HTR-8/SVneo (cell line): ENCODE results near the gene GPR45.
"Not testable (repeated sequence)": the region's sequence is repeated elsewhere in the genome, so short reads cannot be mapped to it uniquely, and the experiment has no call there.

ENCODE experiments used
- DNase-seq: peaks from one replicate; pipeline ENCODE4 v3.0.0; 2011; ENCODE audit warnings: low spot score, mixed read lengths; ENCODE audit not compliant: insufficient read length
- FAIRE-seq: peaks from 2 replicates; lab custom pipeline; 2011; peaks lifted over from hg19 to GRCh38; lab: Jason Lieb, UNC

The GPR45 gene

GRCh38 chr2:105251016-105251648 lies 9.6 kb downstream of the GPR45 start:
- not testable (repeated sequence) for DNase-seq, FAIRE-seq

GRCh38 chr2:105252271-105252670 lies 10.7 kb downstream of the GPR45 start:
- FAIRE-seq: no peak

GRCh38 chr2:105254531-105255210 lies 13.1 kb downstream of the GPR45 start:
- DNase-seq: no peak
- no peak for FAIRE-seq

More at GRCh38 chr2:105252271-105252670, 10.7 kb downstream of the GPR45 start:
- DNase-seq: no peak

- DNase-seq (no peak), FAIRE-seq (no peak)
Observed at GRCh38 chr2:105255979-105256378, 14.4 kb downstream of the GPR45 start.

GRCh38 chr2:105256431-105257047 lies 15.0 kb downstream of the GPR45 start:
- no peak for DNase-seq

GRCh38 chr2:105257981-105258380 lies 16.4 kb downstream of the GPR45 start:
- DNase-seq: no peak
- FAIRE-seq: no peak

More at GRCh38 chr2:105256431-105257047, 15.0 kb downstream of the GPR45 start:
- no peak for FAIRE-seq

GRCh38 chr2:105258835-105259350 lies 17.4 kb downstream of the GPR45 start:
- DNase-seq (no peak), FAIRE-seq (no peak)

- DNase-seq (peak; percentile 69), FAIRE-seq (peak; percentile 80)
Observed at GRCh38 chr2:105261061-105261460, 19.5 kb downstream of the GPR45 start.

- DNase-seq (no peak), FAIRE-seq (no peak)
Observed at GRCh38 chr2:105262651-105263091, 21.1 kb downstream of the GPR45 start.

- FAIRE-seq (no peak), DNase-seq (no peak)
Observed at GRCh38 chr2:105269426-105269825, 27.9 kb downstream of the GPR45 start.

GRCh38 chr2:105271393-105272045 lies 30.0 kb downstream of the GPR45 start:
- DNase-seq (no peak), FAIRE-seq (no peak)

GRCh38 chr2:105272176-105272575 lies 30.6 kb downstream of the GPR45 start:
- FAIRE-seq: no peak
- DNase-seq: no peak

- FAIRE-seq (no peak), DNase-seq (no peak)
Observed at GRCh38 chr2:105274046-105274445, 32.5 kb downstream of the GPR45 start.

- no peak for DNase-seq
- FAIRE-seq: no peak
Observed at GRCh38 chr2:105278654-105279053, 37.1 kb downstream of the GPR45 start.

GRCh38 chr2:105279126-105279525 lies 37.6 kb downstream of the GPR45 start:
- no peak for FAIRE-seq
- no peak for DNase-seq

GRCh38 chr2:105280281-105280680 lies 38.7 kb downstream of the GPR45 start:
- DNase-seq (no peak), FAIRE-seq (no peak)

GRCh38 chr2:105283532-105283931 lies 42.0 kb downstream of the GPR45 start:
- DNase-seq: no peak
- no peak for FAIRE-seq

- peak; percentile 20 for DNase-seq
- no peak for FAIRE-seq
Observed at GRCh38 chr2:105287692-105288091, 46.1 kb downstream of the GPR45 start.

GRCh38 chr2:105288133-105288532 lies 46.6 kb downstream of the GPR45 start:
- FAIRE-seq (no peak), DNase-seq (no peak)

GRCh38 chr2:105290981-105291660 lies 49.6 kb downstream of the GPR45 start:
- no peak for DNase-seq
- no peak for FAIRE-seq
